Fibroblast of skin of back (primary cell): ENCODE results near the gene MIGA1.
A peak's percentile ranks its signal among the peaks of the same experiment; 100 is the strongest.
"Not testable (repeated sequence)": the region's sequence is repeated elsewhere in the genome, so short reads cannot be mapped to it uniquely, and the experiment has no call there.

Experiments used
- DNase-seq: peaks from one replicate; pipeline ENCODE4 v3.0.0-alpha.2; 2013

The MIGA1 gene

GRCh38 chr1:77797991-77798390 is 18.5 kb downstream of the MIGA1 start:
- peak; percentile 17 for DNase-seq

- DNase-seq: no peak
These were observed 22.6 kb downstream of the MIGA1 start for GRCh38 chr1:77802026-77802425.

DNA sequence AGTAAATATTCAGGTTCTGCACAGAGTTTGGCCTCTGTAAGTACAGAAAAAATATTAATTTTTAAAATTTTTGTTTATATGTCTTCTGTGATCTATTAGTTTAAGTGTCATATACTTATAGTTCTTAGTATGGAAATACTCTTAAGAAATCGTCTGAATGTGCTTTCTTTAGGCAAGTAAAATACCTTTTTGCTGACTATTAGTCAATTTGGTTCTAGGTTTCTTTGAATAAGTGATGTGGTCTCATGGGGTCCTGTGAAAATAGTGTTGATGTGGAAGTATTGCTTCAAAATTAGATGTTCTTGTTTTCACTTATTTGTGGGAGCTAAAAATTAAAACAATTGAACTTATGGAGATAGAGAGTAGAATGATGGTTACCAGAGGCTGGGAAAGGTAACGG is 23.9 kb downstream of the MIGA1 start:
- DNase-seq: no peak

GRCh38 chr1:77809787-77810462 is 30.5 kb downstream of the MIGA1 start:
- DNase-seq: not testable (repeated sequence)

DNA sequence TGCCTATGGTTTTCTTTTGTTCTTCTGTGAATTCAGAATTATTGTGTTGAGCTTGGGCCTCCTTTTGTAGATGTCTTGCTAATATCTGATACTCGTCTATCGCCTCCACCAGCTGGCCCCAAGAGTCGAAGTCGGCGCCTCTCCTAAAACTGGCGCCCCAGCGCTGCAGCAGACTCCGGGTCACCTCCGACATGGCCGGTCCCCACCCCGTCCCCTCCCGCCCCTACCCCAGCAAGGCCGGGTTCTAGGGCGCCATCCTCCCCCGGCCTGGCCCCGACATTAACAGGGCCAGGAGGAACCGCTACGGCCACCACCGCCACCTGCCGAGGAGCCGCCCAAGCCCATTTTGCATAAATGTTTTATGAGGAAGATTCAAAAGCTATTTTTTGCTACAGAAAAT is 32.1 kb downstream of the MIGA1 start:
- DNase-seq: not testable (repeated sequence)

DNA sequence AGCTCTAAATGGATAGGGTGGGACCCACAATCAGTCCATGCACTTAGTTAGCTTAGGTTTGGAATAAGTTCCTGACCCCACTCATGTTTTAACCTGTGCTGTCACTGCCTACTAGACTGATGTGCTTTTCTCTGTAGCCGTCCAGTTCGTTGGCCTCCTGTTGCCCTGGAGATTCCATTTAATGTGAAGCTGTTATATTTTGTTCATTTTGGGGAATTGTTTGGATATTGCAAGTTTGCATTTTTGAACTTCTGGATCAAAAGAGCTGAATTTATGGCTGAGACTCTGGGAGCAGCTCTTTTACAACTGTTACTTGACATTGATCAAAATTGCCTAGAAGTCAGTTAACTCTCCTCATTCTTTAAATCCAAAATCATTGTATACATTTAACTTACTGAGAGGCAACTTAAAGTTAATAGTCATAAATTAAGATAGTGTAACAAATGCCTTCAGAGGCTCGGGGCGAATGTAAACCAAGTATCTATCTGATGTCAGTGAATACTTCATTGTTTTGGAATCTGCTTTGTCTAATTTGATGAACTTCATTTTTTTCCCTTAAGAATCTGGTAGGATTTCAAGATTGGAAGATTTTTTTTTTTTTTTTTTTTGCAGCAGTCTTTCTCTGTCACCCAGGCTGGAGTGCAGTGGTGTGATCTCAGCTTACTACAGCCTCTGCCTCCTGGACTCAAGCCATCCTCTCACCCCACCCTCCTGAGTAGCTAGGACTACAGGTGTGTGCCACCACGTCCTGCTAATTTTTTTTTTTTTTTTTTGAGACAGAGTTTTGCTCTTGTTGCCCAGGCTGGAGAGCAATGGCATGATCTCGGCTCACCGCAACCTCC is 38.1 kb downstream of the MIGA1 start:
- DNase-seq: no peak

GRCh38 chr1:77820121-77820520 is 40.7 kb downstream of the MIGA1 start:
- no peak for DNase-seq

DNA sequence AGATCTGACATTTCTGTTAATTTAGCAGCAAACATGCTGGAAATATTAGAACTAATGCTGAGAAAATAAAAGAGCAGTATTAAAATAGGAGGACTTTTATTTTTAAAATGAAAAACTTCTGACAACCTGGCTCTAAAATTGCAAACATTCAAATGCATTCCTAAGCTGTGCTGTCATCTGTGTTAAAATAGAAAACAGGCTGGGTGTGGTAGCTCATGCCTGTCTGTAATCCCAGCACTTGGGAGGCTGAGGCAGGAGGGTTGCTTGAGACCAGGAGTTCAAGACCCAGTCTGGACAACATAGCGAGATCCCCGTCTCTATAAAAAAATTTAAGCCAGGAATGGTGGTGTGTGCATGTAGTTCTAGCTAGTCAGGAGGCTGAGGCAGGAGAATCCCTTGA is 44.6 kb downstream of the MIGA1 start:
- DNase-seq: peak; percentile 86

GRCh38 chr1:77824694-77825093 is 45.2 kb downstream of the MIGA1 start:
- no peak for DNase-seq

GRCh38 chr1:77825131-77825709 is 45.8 kb downstream of the MIGA1 start:
- peak; percentile 58 for DNase-seq

GRCh38 chr1:77826851-77827250 is 47.4 kb downstream of the MIGA1 start:
- DNase-seq: not testable (repeated sequence)

- DNase-seq: no peak
These were observed 48.6 kb downstream of the MIGA1 start for GRCh38 chr1:77828098-77828497.

GRCh38 chr1:77829851-77830250 is 50.4 kb downstream of the MIGA1 start:
- no peak for DNase-seq

DNA sequence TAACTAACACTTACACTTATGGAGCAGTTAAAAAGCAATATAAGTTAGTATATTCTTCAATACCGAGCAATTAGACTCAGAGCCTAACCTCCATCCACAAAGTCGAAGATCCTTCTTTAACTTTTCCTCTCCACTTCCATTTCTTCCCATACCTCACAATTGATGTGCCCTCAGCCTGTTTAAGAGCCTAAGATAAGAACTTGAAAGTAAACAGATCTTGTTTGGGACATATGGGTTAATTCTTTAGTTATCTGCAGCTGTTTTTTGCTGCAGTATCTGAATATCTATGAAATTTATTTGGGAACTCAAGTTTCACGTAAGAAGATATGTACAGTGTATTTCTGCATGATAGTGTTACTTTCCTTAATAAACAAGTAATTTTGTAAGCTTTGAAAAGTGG is 51.5 kb downstream of the MIGA1 start:
- no peak for DNase-seq

GRCh38 chr1:77831566-77831965 is 52.1 kb downstream of the MIGA1 start:
- no peak for DNase-seq

DNA sequence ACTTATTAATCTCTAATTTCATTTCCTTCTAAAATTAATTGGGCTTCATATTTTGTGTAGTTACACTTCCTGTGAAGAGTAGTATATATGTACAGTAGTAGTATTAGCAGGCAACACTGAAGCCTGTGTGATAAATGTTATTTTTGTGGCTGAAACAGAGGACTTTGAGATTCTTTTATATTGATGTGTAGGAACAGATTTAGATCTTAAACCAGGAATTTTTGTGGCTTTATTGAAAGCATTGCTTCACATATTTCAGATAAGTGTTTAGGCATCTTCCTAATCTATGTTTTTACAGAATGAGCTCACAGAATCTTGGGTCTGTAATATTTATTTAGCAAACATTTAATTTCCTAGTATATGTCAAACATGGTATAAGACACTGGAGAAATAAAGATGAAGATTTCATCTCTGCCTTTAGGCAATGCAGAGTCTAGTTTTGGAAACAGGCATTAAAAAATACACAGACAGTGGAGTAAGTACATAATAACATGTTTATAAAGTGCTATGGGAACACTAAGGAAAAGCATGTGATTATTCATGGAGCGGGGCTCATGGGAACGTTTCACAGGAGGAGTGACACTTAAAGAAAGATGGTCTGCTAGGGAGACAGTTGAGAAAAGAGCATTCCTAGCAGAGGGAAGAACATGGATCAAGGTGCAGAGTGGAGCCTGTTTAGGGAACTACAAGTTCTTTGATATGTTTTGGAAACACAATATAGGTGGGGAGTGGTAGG is 52.7 kb downstream of the MIGA1 start:
- peak; percentile 93 for DNase-seq

DNA sequence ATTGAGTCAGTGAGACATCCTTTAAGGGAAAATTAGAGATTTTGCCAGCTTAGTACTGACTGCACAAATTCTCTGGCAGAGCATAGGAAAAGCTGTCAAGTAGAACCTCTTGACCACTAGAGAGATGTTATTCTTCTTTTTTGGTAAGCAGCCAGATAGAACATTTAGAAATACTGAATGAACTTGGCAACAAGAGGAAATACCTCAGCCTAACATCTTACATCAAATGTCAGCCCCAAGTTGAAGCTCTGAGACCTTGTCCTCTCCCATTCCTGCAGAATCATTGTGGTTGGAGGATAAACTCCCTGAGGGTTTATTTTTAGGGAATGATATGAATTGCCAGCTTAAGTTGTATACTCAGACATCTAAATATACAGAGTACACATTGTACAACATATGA is 53.5 kb downstream of the MIGA1 start:
- peak; percentile 99 for DNase-seq

DNA sequence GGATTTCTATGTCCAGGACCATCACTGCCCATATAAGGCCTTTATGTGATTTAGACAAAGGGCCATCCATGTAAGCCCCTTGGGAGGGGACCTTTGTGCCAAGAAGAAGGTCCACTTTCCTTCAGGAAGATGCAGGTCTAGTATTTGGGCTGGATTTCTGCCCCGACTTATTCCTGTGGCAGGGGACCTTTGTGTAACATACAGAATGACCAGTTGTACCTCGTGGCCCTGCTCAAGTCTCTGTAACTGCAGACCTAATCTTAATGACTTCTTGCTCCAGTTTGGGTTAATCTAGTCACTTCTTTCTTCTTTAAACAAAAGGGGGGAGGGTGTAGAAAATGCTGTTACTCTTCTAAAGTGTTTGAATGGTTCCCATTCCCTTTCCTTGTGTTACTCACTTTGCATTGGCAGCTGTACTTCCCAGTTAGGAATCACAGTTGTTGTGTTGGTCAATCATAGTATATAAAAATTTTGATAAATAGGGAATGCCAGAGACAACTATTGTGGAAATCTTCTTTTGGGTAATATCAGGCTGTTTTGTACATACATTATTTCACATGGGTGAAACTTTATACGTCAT is 54.2 kb downstream of the MIGA1 start:
- no peak for DNase-seq

GRCh38 chr1:77834771-77835334 is 55.4 kb downstream of the MIGA1 start:
- DNase-seq: peak; percentile 77

- DNase-seq: no peak
These were observed 62.1 kb downstream of the MIGA1 start for GRCh38 chr1:77841574-77841973.

DNA sequence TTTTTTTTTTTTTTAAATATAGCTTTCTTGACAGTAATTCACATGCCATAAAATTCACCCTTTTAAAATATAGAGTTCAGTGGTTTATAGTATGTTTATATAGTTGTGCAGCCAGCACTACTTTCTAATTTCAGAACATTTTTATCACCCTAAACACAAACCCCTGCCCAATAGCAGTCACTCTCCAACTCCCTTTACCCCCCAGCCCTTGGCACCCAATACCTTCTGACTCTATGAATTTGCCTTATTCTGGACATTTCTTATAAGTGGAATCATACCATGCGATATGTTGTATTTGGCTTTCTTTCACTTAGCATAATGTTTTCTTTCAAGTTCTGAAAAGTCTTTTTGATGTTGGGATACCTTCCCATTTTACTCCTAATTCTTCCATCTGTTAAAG is 66.5 kb downstream of the MIGA1 start:
- DNase-seq: no peak

DNA sequence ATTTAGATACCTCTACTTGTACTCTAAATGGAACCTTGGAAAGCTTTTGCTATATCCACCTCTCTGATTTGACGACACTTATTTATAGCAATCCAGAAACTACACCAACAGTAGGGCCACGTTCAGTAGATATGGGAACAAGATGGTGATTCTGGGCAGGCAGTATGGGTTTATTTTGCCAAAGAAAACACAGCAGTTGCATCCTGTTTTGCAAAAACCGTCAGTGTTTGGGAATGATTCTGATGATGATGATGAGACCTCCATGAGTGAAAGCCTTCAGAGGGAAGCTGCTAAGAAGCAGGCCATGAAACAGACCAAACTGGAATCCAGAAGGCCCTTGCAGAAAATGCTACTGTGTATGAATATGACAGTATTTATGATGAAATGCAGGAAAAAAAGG is 67.5 kb downstream of the MIGA1 start:
- no peak for DNase-seq
